Natural killer cell (primary cell): ENCODE results near the gene TRUB2. TPM values are rescaled to one million over a fixed set of nuclear protein-coding genes. Genes with fewer than 3 reads are reported as not detected.

Source experiments
- ATAC-seq, 3 donors: fragments of 150-1000 bp in 2 of 3; fragments of 200-7000 bp in 1 of 3; cut with Tn5 transposase; 1 replicate in 1 of 3; 2 replicates in 2 of 3; pipeline ENCODE4 v1.10.0; 2021; ENCODE audit warnings: mild to moderate bottlenecking in 2 of 3, moderate library complexity in 2 of 3
- DNase-seq, 2 donors: peaks; one replicate each; pipeline versions ENCODE4 v3.0.0 to v3.0.0-alpha.2; 2013 to 2021; ENCODE audit warnings: mixed read lengths in 1 of 2
- H3K27ac ChIP-seq: one replicate; pipeline ENCODE4 v1.5.1; 2013; ENCODE audit warnings: mild to moderate bottlenecking, low read length
- H3K27me3 ChIP-seq: one replicate; pipeline ENCODE4 v1.6.1; 2013; ENCODE audit warnings: low read length; ENCODE audit not compliant: control insufficient read depth, insufficient read depth
- H3K36me3 ChIP-seq: one replicate; pipeline ENCODE4 v1.6.1; 2013; ENCODE audit warnings: low read length; ENCODE audit not compliant: control insufficient read depth, insufficient read depth
- H3K4me1 ChIP-seq: one replicate; pipeline ENCODE4 v1.6.1; 2013; ENCODE audit warnings: low read length; ENCODE audit not compliant: control insufficient read depth, insufficient read depth
- H3K4me3 ChIP-seq: one replicate; pipeline ENCODE4 v1.5.1; 2013; ENCODE audit warnings: low read length
- H3K9me3 ChIP-seq: one replicate; pipeline ENCODE4 v1.6.1; 2013; ENCODE audit warnings: low read length; ENCODE audit not compliant: control insufficient read depth, insufficient read depth
- H3K27ac Mint-ChIP-seq, 2 donors: one replicate each; pipeline ENCODE4 v1.8.0; 2022; ENCODE audit warnings: mild to moderate bottlenecking in 2 of 2, mixed read lengths in 2 of 2, moderate library complexity in 1 of 2
- H3K27me3 Mint-ChIP-seq, 2 donors: one replicate each; pipeline ENCODE4 v1.8.0; 2022; ENCODE audit warnings: low read depth in 2 of 2, mixed read lengths in 2 of 2
- H3K36me3 Mint-ChIP-seq: one replicate; pipeline ENCODE4 v1.8.0; 2022; ENCODE audit warnings: mixed read lengths
- H3K4me1 Mint-ChIP-seq, 2 donors: one replicate each; pipeline ENCODE4 v1.8.0; 2022; ENCODE audit warnings: mixed read lengths in 2 of 2
- H3K4me3 Mint-ChIP-seq: one replicate; pipeline ENCODE4 v1.8.0; 2022; ENCODE audit warnings: mild to moderate bottlenecking, moderate library complexity, mixed read lengths
- H3K9me3 Mint-ChIP-seq, 2 donors: one replicate each; pipeline ENCODE4 v1.8.0; 2022; ENCODE audit warnings: mixed read lengths in 2 of 2
- CTCF ChIP-seq: fragments of 200-600 bp; IDR thresholded peaks from one replicate; pipeline ENCODE4 v1.8.0; 2022; ENCODE audit warnings: antibody characterized with exemption
- WGBS: methylation state at CpG from one replicate; pipeline ENCODE4 v1.1.7; 2013; ENCODE audit warnings: missing lambda C conversion rate; ENCODE audit not compliant: insufficient coverage; 5-methylcytosine and 5-hydroxymethylcytosine counted together
- intact Hi-C: fragments of 100-400 bp; cut with micrococcal nuclease; formaldehyde crosslinking; loops from one replicate; pipeline ENCODE4 v1.14.2; 2022
- total RNA-seq, 4 donors: library from RNA; stranded (reverse); fragments of 120-200 nt in 1 of 4; gene quantifications; one replicate each; pipeline versions ENCODE4 v1.2.3 to v1.2.4, GENCODE V29; 2013 to 2022

The TRUB2 gene
- 10 to 100 TPM in 2 of 3 donors, 1 to 10 TPM in 1; 8.8 to 12.0 (median 11.3) TPM for total RNA-seq
- 18.0 TPM for total RNA-seq (2013)

- Mint-ChIP-seq H3K36me3 (no peaks in the 10 kb centered on the region), H3K9me3 (no peaks in the 10 kb centered on the region), H3K27ac (peak within 1 kb of the TSS; percentile 94 to 95), H3K27me3 (no peaks in the 10 kb centered on the region), H3K4me3 (peak within 1 kb of the TSS; percentile 95), H3K4me1 (peaks cover 19 to 20% of the 10 kb centered on the region in 2 donors)
- no peaks in the 10 kb centered on the region for H3K9me3 ChIP-seq
- peak within 1 kb of the TSS; percentile 92 for H3K27ac ChIP-seq
- no peak for TF ChIP-seq CTCF
- DNase-seq (peak; percentile 88 to 96), ATAC-seq (peak; percentile 88 to 95 (median 90))
- intact Hi-C loops, result loop anchor here (1.0 to 10.0 kb wide), 4 partner anchors 18 to 128 kb away; partner anchors contain the start of genes CIZ1, GOLGA2, SLC27A4 and SWI5
- WGBS, result under 1% methylated on average over 83 of the region's 83 CpGs
- peak within 1 kb of the TSS; percentile 95 for H3K4me3 ChIP-seq
- no peaks in the 10 kb centered on the region for H3K27me3 ChIP-seq
- peaks cover 11% of the 10 kb centered on the region for H3K36me3 ChIP-seq
- H3K4me1 ChIP-seq, result peaks cover 28% of the 10 kb centered on the region
These were observed at the start of gene TRUB2, which contains the start of gene COQ4 for GRCh38 chr9:128322404-128323211. Gene TRUB2, minus strand, starts transcription at chr9:128322447. Its CDS starts 39 bp downstream, at chr9:128322408. Gene COQ4, plus strand, starts transcription at chr9:128322839. Its CDS starts 20 bp downstream, at chr9:128322859.

- H3K4me3 ChIP-seq, result peak overlapping the region; percentile 72
- H3K27me3 ChIP-seq, result no peaks in the 10 kb centered on the region
- Mint-ChIP-seq H3K36me3 (no peaks in the 10 kb centered on the region), H3K9me3 (no peaks in the 10 kb centered on the region), H3K27ac (peak overlapping the region; percentile 96 to 99), H3K4me3 (peak overlapping the region; percentile 96), H3K27me3 (peaks cover 0 to 2% of the 10 kb centered on the region in 2 donors), H3K4me1 (peaks cover 29 to 31% of the 10 kb centered on the region in 2 donors)
- peaks cover 21% of the 10 kb centered on the region for H3K4me1 ChIP-seq
- peaks cover 2% of the 10 kb centered on the region for H3K36me3 ChIP-seq
- intact Hi-C loops, result loop anchor here (1.0 kb wide), 1 partner anchor 49 kb away; the partner anchor contains the start of genes COQ4 and TRUB2
- ATAC-seq (no peak), DNase-seq (no peak)
- H3K9me3 ChIP-seq, result no peaks in the 10 kb centered on the region
- WGBS, result under 1% methylated on average over 9 of the region's 10 CpGs
- TF ChIP-seq CTCF, result no peak
- peak overlapping the region; percentile 82 for H3K27ac ChIP-seq
These were observed 49.4 kb upstream of the TRUB2 start for GRCh38 chr9:128371630-128372117.

GRCh38 chr9:128370752-128371629, 48.7 kb upstream of the TRUB2 start, which contains the start of gene URM1:
Gene URM1, plus strand, starts transcription at chr9:128371374. Its CDS starts 7 bp downstream, at chr9:128371381.
- peaks cover 0 to 2% of the 10 kb centered on the region in 2 donors for H3K27me3 Mint-ChIP-seq
- Histone ChIP-seq H3K27me3 (no peaks in the 10 kb centered on the region), H3K36me3 (peaks cover 2% of the 10 kb centered on the region), H3K27ac (peak within 1 kb of the TSS; percentile 82), H3K4me3 (peak within 1 kb of the TSS; percentile 72), H3K9me3 (no peaks in the 10 kb centered on the region), H3K4me1 (peaks cover 21% of the 10 kb centered on the region)
- H3K27ac Mint-ChIP-seq, result peak within 1 kb of the TSS; percentile 96 to 99
- under 1% methylated on average over 55 of the region's 55 CpGs for WGBS
- H3K4me3 Mint-ChIP-seq, result peak within 1 kb of the TSS; percentile 96
- no peaks in the 10 kb centered on the region for H3K9me3 Mint-ChIP-seq
- DNase-seq, result peak; percentile 95 to 98
- intact Hi-C loops, result loop anchor here (1.0 kb wide), 1 partner anchor 49 kb away; the partner anchor contains the start of genes COQ4 and TRUB2
- no peak for TF ChIP-seq CTCF
- H3K4me1 Mint-ChIP-seq, result peaks cover 29 to 30% of the 10 kb centered on the region in 2 donors
- no peaks in the 10 kb centered on the region for H3K36me3 Mint-ChIP-seq
- peak; percentile 94 to 99 (median 96) for ATAC-seq
